ENCODE measurements around the gene MMP1.

The MMP1 gene

GRCh38 chr11:102799681-102800340 lies 1.9 kb upstream of the MMP1 start:
- no peaks in the 10 kb centered on the region for H3K9me3 ChIP-seq (ENCODE audit: control insufficient read depth, low read length)
- H3K4me1 ChIP-seq (ENCODE audit: control insufficient read depth, insufficient read depth, low read length): peaks cover 33% of the 10 kb centered on the region
- H3K27me3 ChIP-seq (ENCODE audit: control insufficient read depth, insufficient read depth, low read length): no peaks in the 10 kb centered on the region
- H3K9ac ChIP-seq (ENCODE audit: low read length): no peak overlapping the region
- H3K4me3 ChIP-seq (ENCODE audit: low read length): no peak overlapping the region
- H3K36me3 ChIP-seq (ENCODE audit: control insufficient read depth, insufficient read depth, low read length): no peaks in the 10 kb centered on the region

- Histone ChIP-seq H3K4me1 (ENCODE audit: control insufficient read depth, insufficient read depth, low read length) (peaks cover 41% of the 10 kb centered on the region), H3K9me3 (ENCODE audit: control insufficient read depth, low read length) (no peaks in the 10 kb centered on the region), H3K4me3 (ENCODE audit: low read length) (no peak overlapping the region), H3K36me3 (ENCODE audit: control insufficient read depth, insufficient read depth, low read length) (no peaks in the 10 kb centered on the region), H3K27me3 (ENCODE audit: control insufficient read depth, insufficient read depth, low read length) (no peaks in the 10 kb centered on the region), H3K9ac (ENCODE audit: low read length) (no peak overlapping the region)
Observed at GRCh38 chr11:102794382-102794781, 3.6 kb downstream of the MMP1 start.

DNA sequence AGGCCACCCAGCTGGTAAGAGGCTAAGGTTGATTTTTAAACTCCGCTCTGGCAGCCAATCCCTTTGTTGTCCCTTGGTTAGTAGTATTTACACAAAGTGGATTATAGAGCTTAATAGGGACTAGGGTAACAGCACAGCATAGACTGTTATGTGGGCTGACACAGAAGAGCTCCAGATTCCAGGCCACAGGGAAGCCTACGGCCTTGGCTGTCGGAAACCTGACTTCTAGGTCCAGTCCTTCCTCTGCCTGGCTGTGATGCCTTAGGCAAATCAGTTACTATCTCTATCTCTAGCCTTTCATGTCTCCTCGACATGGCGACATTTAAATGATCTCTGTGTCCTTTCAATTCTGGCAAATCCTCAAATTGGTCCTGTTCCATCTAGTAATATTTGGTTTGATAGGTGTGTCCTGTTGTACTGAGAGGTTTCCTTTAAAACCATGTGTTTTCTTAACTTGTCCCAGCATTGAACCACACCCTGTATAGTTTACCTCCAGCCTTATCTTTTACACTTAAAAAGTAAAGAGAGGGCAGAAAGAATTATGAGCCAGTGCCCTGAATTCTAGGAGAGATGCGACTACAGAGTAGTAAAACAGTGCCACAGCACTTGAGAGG lies 4.2 kb downstream of the MMP1 start:
- Histone ChIP-seq H3K4me3 (ENCODE audit: low read length) (no peak overlapping the region), H3K9me3 (ENCODE audit: control insufficient read depth, low read length) (no peaks in the 10 kb centered on the region)

DNA sequence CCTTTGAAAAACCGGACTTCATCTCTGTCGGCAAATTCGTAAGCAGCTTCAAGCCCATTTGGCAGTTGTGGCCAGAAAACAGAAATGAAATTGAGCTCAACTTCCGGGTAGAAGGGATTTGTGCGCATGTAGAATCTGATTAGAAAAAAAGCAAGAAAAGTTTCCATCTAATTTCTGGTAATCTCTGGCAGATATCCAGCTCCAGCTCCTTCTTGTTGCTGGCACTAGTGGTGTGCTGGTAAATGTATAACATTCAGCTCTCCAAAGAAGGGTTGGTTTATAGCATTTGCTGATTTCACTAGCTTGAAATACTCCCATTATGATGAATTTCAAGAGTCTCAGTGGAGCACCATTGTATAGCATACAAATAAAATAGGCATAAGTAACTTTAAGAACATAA lies 5.4 kb downstream of the MMP1 start:
- Histone ChIP-seq H3K9ac (ENCODE audit: low read length) (peak overlapping the region; percentile 69), H3K4me1 (ENCODE audit: control insufficient read depth, insufficient read depth, low read length) (peaks cover 25% of the 10 kb centered on the region), H3K4me3 (ENCODE audit: low read length) (no peak overlapping the region), H3K36me3 (ENCODE audit: control insufficient read depth, insufficient read depth, low read length) (no peaks in the 10 kb centered on the region), H3K27me3 (ENCODE audit: control insufficient read depth, insufficient read depth, low read length) (no peaks in the 10 kb centered on the region), H3K9me3 (ENCODE audit: control insufficient read depth, low read length) (no peaks in the 10 kb centered on the region)

More for the DNA sequence above, 4.2 kb downstream of the MMP1 start:
- Histone ChIP-seq H3K27me3 (ENCODE audit: control insufficient read depth, insufficient read depth, low read length) (no peaks in the 10 kb centered on the region), H3K36me3 (ENCODE audit: control insufficient read depth, insufficient read depth, low read length) (no peaks in the 10 kb centered on the region), H3K9ac (ENCODE audit: low read length) (no peak overlapping the region), H3K4me1 (ENCODE audit: control insufficient read depth, insufficient read depth, low read length) (peaks cover 36% of the 10 kb centered on the region)

- Histone ChIP-seq H3K36me3 (ENCODE audit: control insufficient read depth, insufficient read depth, low read length) (no peaks in the 10 kb centered on the region), H3K4me3 (ENCODE audit: low read length) (no peak overlapping the region), H3K4me1 (ENCODE audit: control insufficient read depth, insufficient read depth, low read length) (peaks cover 24% of the 10 kb centered on the region), H3K27me3 (ENCODE audit: control insufficient read depth, insufficient read depth, low read length) (no peaks in the 10 kb centered on the region), H3K9me3 (ENCODE audit: control insufficient read depth, low read length) (no peaks in the 10 kb centered on the region), H3K9ac (ENCODE audit: low read length) (peak overlapping the region; percentile 69)
Observed at GRCh38 chr11:102791271-102792036, 6.5 kb downstream of the MMP1 start.

GRCh38 chr11:102788334-102788995 lies 9.5 kb downstream of the MMP1 start:
- H3K9me3 ChIP-seq (ENCODE audit: control insufficient read depth, low read length): no peaks in the 10 kb centered on the region
- H3K36me3 ChIP-seq (ENCODE audit: control insufficient read depth, insufficient read depth, low read length): no peaks in the 10 kb centered on the region
- H3K9ac ChIP-seq (ENCODE audit: low read length): no peak overlapping the region
- H3K4me1 ChIP-seq (ENCODE audit: control insufficient read depth, insufficient read depth, low read length): peaks cover 4% of the 10 kb centered on the region
- H3K4me3 ChIP-seq (ENCODE audit: low read length): no peak overlapping the region
- no peaks in the 10 kb centered on the region for H3K27me3 ChIP-seq (ENCODE audit: control insufficient read depth, insufficient read depth, low read length)

- H3K9me3 ChIP-seq (ENCODE audit: control insufficient read depth, low read length): no peaks in the 10 kb centered on the region
- H3K36me3 ChIP-seq (ENCODE audit: control insufficient read depth, insufficient read depth, low read length): no peaks in the 10 kb centered on the region
- H3K4me3 ChIP-seq (ENCODE audit: low read length): no peak overlapping the region
- no peak overlapping the region for H3K9ac ChIP-seq (ENCODE audit: low read length)
- no peaks in the 10 kb centered on the region for H3K27me3 ChIP-seq (ENCODE audit: control insufficient read depth, insufficient read depth, low read length)
- H3K4me1 ChIP-seq (ENCODE audit: control insufficient read depth, insufficient read depth, low read length): peaks cover 12% of the 10 kb centered on the region
Observed at GRCh38 chr11:102784380-102784779, 13.6 kb downstream of the MMP1 start.

- Histone ChIP-seq H3K4me1 (ENCODE audit: control insufficient read depth, insufficient read depth, low read length) (peaks cover 12% of the 10 kb centered on the region), H3K9ac (ENCODE audit: low read length) (no peak overlapping the region), H3K9me3 (ENCODE audit: control insufficient read depth, low read length) (no peaks in the 10 kb centered on the region), H3K36me3 (ENCODE audit: control insufficient read depth, insufficient read depth, low read length) (no peaks in the 10 kb centered on the region), H3K4me3 (ENCODE audit: low read length) (no peak overlapping the region), H3K27me3 (ENCODE audit: control insufficient read depth, insufficient read depth, low read length) (no peaks in the 10 kb centered on the region)
Observed at GRCh38 chr11:102783720-102784119, 14.2 kb downstream of the MMP1 start.

DNA sequence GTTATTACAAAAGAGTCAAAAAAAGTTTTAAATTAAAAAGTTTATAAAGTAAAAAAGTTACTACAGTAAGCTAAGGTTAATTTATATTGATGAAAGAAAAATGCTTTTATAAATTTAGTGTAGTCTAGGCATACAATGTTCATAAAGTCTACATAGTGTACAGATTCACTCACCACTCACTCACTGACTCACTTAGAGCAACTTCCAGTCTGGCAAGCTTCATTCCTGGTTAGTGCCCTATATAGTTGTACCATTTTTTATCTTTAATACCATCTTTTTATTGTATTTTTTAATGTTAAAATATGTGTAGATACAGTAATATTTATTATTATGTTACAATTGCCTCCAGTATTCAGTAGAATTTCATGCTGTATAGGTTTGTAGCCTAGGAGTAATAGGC lies 14.9 kb downstream of the MMP1 start:
- no peaks in the 10 kb centered on the region for H3K9me3 ChIP-seq (ENCODE audit: control insufficient read depth, low read length)
- H3K27me3 ChIP-seq (ENCODE audit: control insufficient read depth, insufficient read depth, low read length): no peaks in the 10 kb centered on the region
- peaks cover 12% of the 10 kb centered on the region for H3K4me1 ChIP-seq (ENCODE audit: control insufficient read depth, insufficient read depth, low read length)
- H3K36me3 ChIP-seq (ENCODE audit: control insufficient read depth, insufficient read depth, low read length): no peaks in the 10 kb centered on the region
- no peak overlapping the region for H3K4me3 ChIP-seq (ENCODE audit: low read length)
- H3K9ac ChIP-seq (ENCODE audit: low read length): no peak overlapping the region

- Histone ChIP-seq H3K36me3 (ENCODE audit: control insufficient read depth, insufficient read depth, low read length) (no peaks in the 10 kb centered on the region), H3K27me3 (ENCODE audit: control insufficient read depth, insufficient read depth, low read length) (no peaks in the 10 kb centered on the region), H3K4me1 (ENCODE audit: control insufficient read depth, insufficient read depth, low read length) (peaks cover 12% of the 10 kb centered on the region), H3K4me3 (ENCODE audit: low read length) (no peak overlapping the region), H3K9me3 (ENCODE audit: control insufficient read depth, low read length) (no peaks in the 10 kb centered on the region), H3K9ac (ENCODE audit: low read length) (no peak overlapping the region)
Observed at GRCh38 chr11:102781676-102782075, 16.3 kb downstream of the MMP1 start.

GRCh38 chr11:102780491-102780918 lies 17.5 kb downstream of the MMP1 start, which contains the start of gene MMP10:
Gene MMP10 (minus strand): TSS chr11:102780628. CDS start chr11:102780591, 37 bp downstream.
- no peak within 1 kb of the TSS for H3K4me3 ChIP-seq (ENCODE audit: low read length)
- no peaks in the 10 kb centered on the region for H3K9me3 ChIP-seq (ENCODE audit: control insufficient read depth, low read length)
- peaks cover 12% of the 10 kb centered on the region for H3K4me1 ChIP-seq (ENCODE audit: control insufficient read depth, insufficient read depth, low read length)
- no peak within 1 kb of the TSS for H3K9ac ChIP-seq (ENCODE audit: low read length)
- no peaks in the 10 kb centered on the region for H3K36me3 ChIP-seq (ENCODE audit: control insufficient read depth, insufficient read depth, low read length)
- H3K27me3 ChIP-seq (ENCODE audit: control insufficient read depth, insufficient read depth, low read length): no peaks in the 10 kb centered on the region

- H3K4me3 ChIP-seq (ENCODE audit: low read length): no peak overlapping the region
- H3K9ac ChIP-seq (ENCODE audit: low read length): no peak overlapping the region
- H3K36me3 ChIP-seq (ENCODE audit: control insufficient read depth, insufficient read depth, low read length): no peaks in the 10 kb centered on the region
- no peaks in the 10 kb centered on the region for H3K27me3 ChIP-seq (ENCODE audit: control insufficient read depth, insufficient read depth, low read length)
- H3K9me3 ChIP-seq (ENCODE audit: control insufficient read depth, low read length): no peaks in the 10 kb centered on the region
- peaks cover 12% of the 10 kb centered on the region for H3K4me1 ChIP-seq (ENCODE audit: control insufficient read depth, insufficient read depth, low read length)
Observed at GRCh38 chr11:102776454-102776853, 21.5 kb downstream of the MMP1 start.
